Adipocyte (in vitro differentiated cells): ENCODE measurements around the gene TAF1D.
A peak's percentile ranks its signal among the peaks of the same experiment; 100 is the strongest.
"Not testable (repeated sequence)": the region's sequence is repeated elsewhere in the genome, so short reads cannot be mapped to it uniquely, and the experiment has no call there.

Experiments
- DNase-seq: peaks from one replicate; pipeline ENCODE4 v3.0.0-alpha.2; 2015; ENCODE audit warnings: low read depth
- H3K27me3 ChIP-seq: replicated peaks from 2 replicates; pipeline ENCODE4 v1.7.0; 2013; ENCODE audit warnings: mild to moderate bottlenecking, low read length, moderate library complexity; ENCODE audit not compliant: control insufficient read depth, insufficient read depth
- H3K36me3 ChIP-seq: 2 replicates; pipeline ENCODE4 v1.7.0; 2013; ENCODE audit warnings: low read length, mild to moderate bottlenecking, moderate library complexity; ENCODE audit not compliant: control insufficient read depth, insufficient read depth, severe bottlenecking
- H3K4me1 ChIP-seq: 2 replicates; pipeline ENCODE4 v1.7.0; 2013; ENCODE audit warnings: mild to moderate bottlenecking, low read length, moderate library complexity; ENCODE audit not compliant: control insufficient read depth, insufficient read depth
- H3K4me3 ChIP-seq: 2 replicates; pipeline ENCODE4 v1.7.0; 2013; ENCODE audit warnings: mild to moderate bottlenecking, low read length, moderate library complexity
- H3K9ac ChIP-seq: 2 replicates; pipeline ENCODE4 v1.7.0; 2013; ENCODE audit warnings: mild to moderate bottlenecking, low read length, moderate library complexity
- H3K9me3 ChIP-seq: 2 replicates; pipeline ENCODE4 v1.7.0; 2013; ENCODE audit warnings: mild to moderate bottlenecking, low read length, moderate library complexity; ENCODE audit not compliant: control insufficient read depth

TAF1D gene, protein sequence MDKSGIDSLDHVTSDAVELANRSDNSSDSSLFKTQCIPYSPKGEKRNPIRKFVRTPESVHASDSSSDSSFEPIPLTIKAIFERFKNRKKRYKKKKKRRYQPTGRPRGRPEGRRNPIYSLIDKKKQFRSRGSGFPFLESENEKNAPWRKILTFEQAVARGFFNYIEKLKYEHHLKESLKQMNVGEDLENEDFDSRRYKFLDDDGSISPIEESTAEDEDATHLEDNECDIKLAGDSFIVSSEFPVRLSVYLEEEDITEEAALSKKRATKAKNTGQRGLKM

GRCh38 chr11:93741094-93741881, at the start of gene TAF1D, which contains the start of gene C11orf54:
TSS of gene TAF1D (minus strand) at chr11:93741495. CDS start at chr11:93739304, 2,191 bp downstream.
TSS of gene C11orf54 (plus strand) at chr11:93741672. CDS start at chr11:93747394, 5,722 bp downstream.
- Histone ChIP-seq H3K36me3 (peaks cover 42% of the 10 kb centered on the region), H3K4me1 (peaks cover 34% of the 10 kb centered on the region), H3K9me3 (no peaks in the 10 kb centered on the region), H3K27me3 (no peaks in the 10 kb centered on the region), H3K9ac (peak within 1 kb of the TSS; percentile 100), H3K4me3 (peak within 1 kb of the TSS; percentile 98)
- DNase-seq, result peak; percentile 100

GRCh38 chr11:93784935-93785360, 43.7 kb upstream of the TAF1D start:
- no peaks in the 10 kb centered on the region for H3K9me3 ChIP-seq
- no peak for DNase-seq
- peak overlapping the region; percentile 99 for H3K9ac ChIP-seq

GRCh38 chr11:93784145-93784934, 43.0 kb upstream of the TAF1D start, which contains the start of gene MED17:
TSS of gene MED17 (plus strand) at chr11:93784282. CDS start at chr11:93784514, 232 bp downstream.
- Histone ChIP-seq H3K4me1 (peaks cover 26% of the 10 kb centered on the region), H3K9me3 (no peaks in the 10 kb centered on the region), H3K27me3 (no peaks in the 10 kb centered on the region)

More at GRCh38 chr11:93784935-93785360, 43.7 kb upstream of the TAF1D start:
- Histone ChIP-seq H3K4me3 (peak overlapping the region; percentile 87), H3K4me1 (peaks cover 26% of the 10 kb centered on the region), H3K27me3 (no peaks in the 10 kb centered on the region), H3K36me3 (peaks cover 22% of the 10 kb centered on the region)

DNA sequence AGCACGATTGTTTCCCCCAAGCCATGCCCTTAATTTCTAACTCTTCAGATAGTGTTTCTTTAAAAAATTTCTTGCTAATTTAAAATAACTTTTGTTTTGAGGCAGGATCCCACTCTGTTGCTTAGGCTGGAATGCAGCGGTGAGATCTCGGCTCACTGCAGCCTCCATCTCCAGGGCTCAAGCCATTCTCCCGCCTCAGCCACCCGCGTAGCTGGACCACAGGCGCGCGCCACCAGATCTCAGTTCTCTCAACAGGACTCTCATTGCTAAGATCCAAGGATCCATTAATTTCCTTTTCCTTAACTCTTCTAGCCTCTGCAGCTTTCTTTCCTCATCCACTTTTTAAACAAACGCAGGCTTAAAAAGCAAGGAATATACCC, 42.5 kb upstream of the TAF1D start:
- H3K27me3 ChIP-seq, result no peaks in the 10 kb centered on the region
- peaks cover 10% of the 10 kb centered on the region for H3K36me3 ChIP-seq
- peak overlapping the region; percentile 99 for H3K9ac ChIP-seq
- H3K4me1 ChIP-seq, result peaks cover 26% of the 10 kb centered on the region
- DNase-seq, result no peak
- H3K4me3 ChIP-seq, result peak overlapping the region; percentile 87
- no peaks in the 10 kb centered on the region for H3K9me3 ChIP-seq

More at GRCh38 chr11:93784145-93784934, 43.0 kb upstream of the TAF1D start, which contains the start of gene MED17:
- peaks cover 16% of the 10 kb centered on the region for H3K36me3 ChIP-seq
- DNase-seq, result peak; percentile 98
- H3K9ac ChIP-seq, result peak within 1 kb of the TSS; percentile 99
- H3K4me3 ChIP-seq, result peak within 1 kb of the TSS; percentile 87

DNA sequence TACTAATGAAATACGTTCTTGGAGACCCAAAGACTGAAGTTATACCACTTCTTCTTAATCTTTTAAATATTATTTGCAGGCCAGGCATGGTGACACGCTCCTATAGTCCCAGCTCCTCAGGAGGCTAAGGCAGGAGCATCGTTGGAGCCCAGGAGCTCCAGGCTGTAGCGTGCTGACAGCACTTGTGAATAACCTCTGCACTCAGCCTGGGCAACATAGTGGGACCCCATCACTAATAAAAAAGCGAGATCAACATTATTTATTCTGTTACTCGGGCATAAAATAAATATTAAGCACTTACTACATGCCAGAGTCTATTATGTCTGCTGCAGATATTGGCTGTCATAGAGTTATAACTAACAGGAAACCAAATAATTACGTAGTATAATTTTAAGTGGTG, 42.1 kb upstream of the TAF1D start:
- H3K27me3 ChIP-seq, result no peaks in the 10 kb centered on the region
- DNase-seq, result no peak
- peaks cover 7% of the 10 kb centered on the region for H3K36me3 ChIP-seq
- peak overlapping the region; percentile 87 for H3K4me3 ChIP-seq
- H3K9ac ChIP-seq, result peak overlapping the region; percentile 99
- H3K4me1 ChIP-seq, result peaks cover 26% of the 10 kb centered on the region
- H3K9me3 ChIP-seq, result no peaks in the 10 kb centered on the region

DNA sequence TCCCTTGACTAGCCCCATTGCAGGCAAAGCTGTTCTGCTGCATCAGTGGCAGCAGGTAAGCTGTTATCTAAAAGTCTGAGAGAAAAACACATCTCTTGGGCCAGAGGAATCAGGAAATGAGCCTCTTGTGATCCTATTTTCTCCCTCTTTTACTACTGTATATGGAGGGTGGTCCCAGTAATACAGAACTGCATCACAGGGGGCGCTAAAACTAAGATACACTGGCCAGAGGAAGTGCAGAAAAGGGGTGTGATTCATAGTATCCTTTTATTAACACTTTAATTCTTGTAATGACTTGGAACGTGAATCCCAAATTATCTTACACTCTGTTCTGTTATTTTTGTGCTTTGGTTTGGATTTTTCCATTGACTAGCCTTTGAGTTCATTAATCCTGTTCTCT, 34.0 kb upstream of the TAF1D start:
- DNase-seq, result no peak
- no peaks in the 10 kb centered on the region for H3K4me1 ChIP-seq

DNA sequence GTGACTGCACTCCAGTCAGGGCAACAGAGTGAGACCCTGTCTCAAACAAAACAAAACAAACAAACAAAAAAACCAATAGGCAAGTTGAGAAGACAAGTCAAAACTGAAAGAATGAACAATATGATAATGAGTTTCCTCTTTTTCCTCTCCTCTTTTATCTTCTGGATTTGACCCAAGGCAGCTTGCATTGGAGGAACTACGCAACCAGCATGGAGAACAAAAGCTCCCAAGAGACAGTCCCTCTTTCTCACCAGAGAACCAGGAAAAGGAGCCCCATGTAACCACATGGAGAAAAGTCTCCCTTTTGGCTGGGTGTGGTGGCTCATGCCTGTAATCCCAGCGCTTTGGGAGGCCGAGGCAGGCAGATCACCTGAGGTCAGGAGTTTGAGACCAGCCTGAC, 33.3 kb upstream of the TAF1D start:
- H3K27me3 ChIP-seq, H3K36me3 ChIP-seq, H3K4me1 ChIP-seq, H3K9me3 ChIP-seq, H3K9ac ChIP-seq, H3K4me3 ChIP-seq, DNase-seq: not testable (repeated sequence)

More for the DNA sequence above, 34.0 kb upstream of the TAF1D start:
- H3K27me3 ChIP-seq, result no peaks in the 10 kb centered on the region
- no peak overlapping the region for H3K9ac ChIP-seq
- no peak overlapping the region for H3K4me3 ChIP-seq
- no peaks in the 10 kb centered on the region for H3K36me3 ChIP-seq
- no peaks in the 10 kb centered on the region for H3K9me3 ChIP-seq

DNA sequence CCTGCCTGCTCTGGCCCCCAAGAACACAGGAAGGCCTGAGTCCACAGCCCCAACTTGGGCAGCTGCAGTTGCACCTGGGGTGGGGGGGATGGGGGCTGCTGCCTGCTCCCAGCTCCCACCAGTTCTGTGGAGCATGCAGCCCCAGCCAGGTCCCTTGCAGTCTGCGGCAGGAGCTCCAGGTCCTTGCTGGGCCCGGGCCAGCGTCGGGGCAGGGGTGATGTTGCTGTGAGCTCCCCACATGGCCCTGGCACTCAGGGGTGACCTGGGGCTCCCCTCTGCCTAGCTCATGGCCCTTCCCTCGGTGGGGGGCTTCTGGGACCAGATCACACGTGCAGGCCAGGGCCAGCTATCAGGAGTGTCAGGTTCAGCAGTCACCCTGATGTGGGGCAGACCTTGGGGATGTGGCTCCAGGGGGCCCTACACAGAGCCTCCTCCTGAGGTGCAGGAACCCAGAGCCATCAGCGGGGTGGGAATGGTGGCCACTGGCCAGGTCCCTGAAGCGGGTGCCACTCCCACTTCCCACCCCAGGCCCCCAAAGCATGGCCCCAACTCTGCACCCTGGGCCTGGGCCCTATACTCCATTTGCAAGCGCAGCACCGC, 32.4 kb upstream of the TAF1D start:
- no peak overlapping the region for H3K9ac ChIP-seq
- no peaks in the 10 kb centered on the region for H3K4me1 ChIP-seq
- H3K4me3 ChIP-seq, result no peak overlapping the region
- DNase-seq, result no peak
- H3K36me3 ChIP-seq, result no peaks in the 10 kb centered on the region
- no peaks in the 10 kb centered on the region for H3K9me3 ChIP-seq
- no peaks in the 10 kb centered on the region for H3K27me3 ChIP-seq

- no peak for DNase-seq
- H3K27me3 ChIP-seq, result no peaks in the 10 kb centered on the region
Observed at GRCh38 chr11:93773045-93773477, 31.8 kb upstream of the TAF1D start.

GRCh38 chr11:93772123-93772522, 30.8 kb upstream of the TAF1D start:
- Histone ChIP-seq H3K36me3 (no peaks in the 10 kb centered on the region), H3K27me3 (no peaks in the 10 kb centered on the region), H3K9ac (no peak overlapping the region), H3K9me3 (no peaks in the 10 kb centered on the region), H3K4me1 (peaks cover under 1% of the 10 kb centered on the region), H3K4me3 (no peak overlapping the region)
- DNase-seq, result no peak

More at GRCh38 chr11:93773045-93773477, 31.8 kb upstream of the TAF1D start:
- H3K36me3 ChIP-seq, result no peaks in the 10 kb centered on the region
- H3K9me3 ChIP-seq, result no peaks in the 10 kb centered on the region
- H3K4me3 ChIP-seq, result no peak overlapping the region
- no peaks in the 10 kb centered on the region for H3K4me1 ChIP-seq
- H3K9ac ChIP-seq, result no peak overlapping the region
